T47D (cell line): ENCODE data around the gene VPS25.

Source experiments
- DNase-seq, 2 experiments: peaks; one replicate each; pipeline versions ENCODE4 v3.0.0 to v3.0.0-alpha.2; 2011 to 2012; ENCODE audit warnings: low read depth in 1 of 2, low spot score in 1 of 2
- JUND ChIP-seq: IDR thresholded peaks from 2 replicates; pipeline ENCODE4 v1.6.1; 2012; ENCODE audit warnings: low read depth
- in situ Hi-C: cut with HindIII; loops from 2 replicates; pipeline ENCODE4 v1.10.0; 2016; ENCODE audit warnings: low sequenced_read_pairs, low pct_unique_long_range_greater_than_20kb

VPS25 gene

GRCh38 chr17:42778570-42778969 lies 5.3 kb downstream of the VPS25 start:
- DNase-seq, result no peak
- TF ChIP-seq JUND, result no peak
- in situ Hi-C loops, result no loop called here

- DNase-seq, result no peak
- in situ Hi-C loops, result no loop called here
- TF ChIP-seq JUND, result no peak
These were observed 6.2 kb downstream of the VPS25 start for GRCh38 chr17:42779304-42779935.

GRCh38 chr17:42779936-42780850 lies 6.9 kb downstream of the VPS25 start, which contains the start of gene WNK4:
Gene WNK4 (plus strand): TSS chr17:42780610. CDS start chr17:42780699, 89 bp downstream.
- TF ChIP-seq JUND, result no peak
- in situ Hi-C loops, result no loop called here
- DNase-seq, result peak in 1 of 2 experiments; percentile 60

DNA sequence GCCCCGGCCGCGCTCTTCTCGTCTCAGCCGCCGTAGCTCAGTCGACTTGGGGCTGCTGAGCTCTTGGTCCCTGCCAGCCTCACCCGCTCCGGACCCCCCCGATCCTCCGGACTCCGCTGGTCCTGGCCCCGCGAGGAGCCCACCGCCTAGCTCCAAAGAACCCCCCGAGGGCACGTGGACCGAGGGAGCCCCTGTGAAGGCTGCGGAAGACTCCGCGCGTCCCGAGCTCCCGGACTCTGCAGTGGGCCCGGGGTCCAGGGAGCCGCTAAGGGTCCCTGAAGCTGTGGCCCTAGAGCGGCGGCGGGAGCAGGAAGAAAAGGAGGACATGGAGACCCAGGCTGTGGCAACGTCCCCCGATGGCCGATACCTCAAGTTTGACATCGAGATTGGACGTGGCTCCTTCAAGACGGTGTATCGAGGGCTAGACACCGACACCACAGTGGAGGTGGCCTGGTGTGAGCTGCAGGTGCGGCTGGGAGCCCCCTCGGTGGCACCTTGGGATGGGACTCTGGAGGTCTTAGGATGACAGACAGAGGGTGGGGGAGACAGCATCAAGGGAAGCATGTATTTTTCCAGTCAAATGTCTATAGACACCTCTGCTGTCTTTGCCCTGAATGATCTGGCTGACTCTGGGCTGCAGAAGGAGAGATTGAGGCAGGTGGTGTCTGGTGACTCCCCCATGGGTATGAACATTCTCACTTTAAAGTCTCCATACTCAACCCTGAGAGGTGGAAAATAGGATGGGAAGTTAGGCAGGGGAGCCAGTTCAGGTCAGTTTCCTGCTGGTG lies 7.8 kb downstream of the VPS25 start:
- in situ Hi-C loops, result no loop called here
- TF ChIP-seq JUND, result no peak
- DNase-seq, result no peak

DNA sequence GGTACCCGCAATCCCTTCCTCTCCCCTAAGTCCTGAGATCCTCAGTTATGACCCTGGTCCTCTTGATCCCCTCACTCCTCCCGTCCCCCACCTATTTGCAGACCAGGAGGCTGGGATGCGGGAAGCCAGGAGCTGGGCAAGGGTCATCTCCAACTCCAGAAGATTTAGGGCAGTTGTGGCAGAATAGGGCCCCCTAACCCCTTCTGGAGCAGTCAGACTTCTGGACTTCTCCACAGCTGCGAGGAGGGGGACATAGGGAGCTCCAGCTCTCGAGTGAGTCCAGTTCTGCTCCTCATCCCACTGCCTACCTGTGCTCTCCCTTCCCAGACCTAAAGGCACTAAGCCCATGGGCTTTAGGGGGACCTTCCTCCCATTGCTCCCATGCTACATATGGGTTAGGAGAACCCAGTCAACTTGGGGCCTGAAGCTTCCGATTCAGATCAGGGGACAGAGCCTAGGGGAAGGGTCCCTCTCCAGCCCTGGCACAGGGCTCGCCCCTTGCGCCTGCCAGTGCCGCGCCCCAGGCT lies 8.5 kb downstream of the VPS25 start:
- TF ChIP-seq JUND, result no peak
- in situ Hi-C loops, result no loop called here
- DNase-seq, result no peak

GRCh38 chr17:42782166-42783061 lies 9.2 kb downstream of the VPS25 start:
- no peak for TF ChIP-seq JUND
- DNase-seq, result no peak
- in situ Hi-C loops, result no loop called here

DNA sequence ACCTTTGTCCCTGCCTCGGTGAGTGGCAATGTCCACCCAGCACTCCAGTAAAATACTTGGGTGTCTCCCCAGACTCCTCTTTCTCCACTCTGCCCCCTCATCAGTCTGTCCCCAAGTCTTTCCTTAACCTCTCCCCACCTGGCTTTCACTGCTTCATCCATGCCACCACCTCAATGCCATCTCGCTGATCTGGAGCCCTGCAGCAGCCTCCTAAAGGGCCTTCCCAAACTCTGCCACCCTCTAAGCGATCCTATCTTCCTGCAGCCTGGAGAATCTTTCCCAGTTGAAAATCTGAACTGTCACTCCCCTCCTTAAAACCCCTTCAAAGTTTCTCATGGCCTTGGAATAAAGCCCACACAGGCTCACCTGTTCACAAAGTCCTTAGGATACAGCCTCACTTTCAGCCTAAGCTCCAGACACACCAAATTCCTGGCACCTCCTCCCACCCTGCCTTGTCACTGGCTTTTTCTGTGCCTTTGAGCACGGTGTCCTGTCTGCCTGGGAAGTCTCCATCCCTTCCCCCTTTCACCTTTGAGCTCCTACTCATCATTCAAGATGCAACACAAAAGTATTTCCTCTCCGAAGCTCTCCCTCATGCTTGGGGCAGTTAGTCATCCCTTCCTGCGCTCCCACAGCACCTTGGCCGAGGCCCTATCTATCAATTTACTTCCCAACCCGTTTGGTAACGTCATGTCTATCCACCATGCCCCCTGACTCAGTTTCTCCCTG lies 10.0 kb downstream of the VPS25 start:
- TF ChIP-seq JUND, result no peak
- in situ Hi-C loops, result no loop called here
- DNase-seq, result no peak

DNA sequence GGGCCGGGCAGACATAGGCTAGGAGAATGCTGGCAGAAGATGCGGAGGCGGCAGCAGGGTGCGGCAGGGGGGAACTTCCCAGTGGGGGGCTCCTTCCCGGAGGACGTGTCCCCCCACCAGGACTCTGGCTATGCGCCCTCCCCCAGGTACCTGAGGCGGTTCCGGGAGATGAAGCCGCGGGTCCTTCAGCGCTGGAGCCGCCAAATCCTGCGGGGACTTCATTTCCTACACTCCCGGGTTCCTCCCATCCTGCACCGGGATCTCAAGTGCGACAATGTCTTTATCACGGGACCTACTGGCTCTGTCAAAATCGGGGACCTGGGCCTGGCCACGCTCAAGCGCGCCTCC lies 10.5 kb downstream of the VPS25 start:
- DNase-seq, result no peak
- in situ Hi-C loops, result no loop called here
- no peak for TF ChIP-seq JUND

- in situ Hi-C loops, result no loop called here
- no peak for DNase-seq
These were observed 11.2 kb downstream of the VPS25 start for GRCh38 chr17:42784409-42784808.

DNA sequence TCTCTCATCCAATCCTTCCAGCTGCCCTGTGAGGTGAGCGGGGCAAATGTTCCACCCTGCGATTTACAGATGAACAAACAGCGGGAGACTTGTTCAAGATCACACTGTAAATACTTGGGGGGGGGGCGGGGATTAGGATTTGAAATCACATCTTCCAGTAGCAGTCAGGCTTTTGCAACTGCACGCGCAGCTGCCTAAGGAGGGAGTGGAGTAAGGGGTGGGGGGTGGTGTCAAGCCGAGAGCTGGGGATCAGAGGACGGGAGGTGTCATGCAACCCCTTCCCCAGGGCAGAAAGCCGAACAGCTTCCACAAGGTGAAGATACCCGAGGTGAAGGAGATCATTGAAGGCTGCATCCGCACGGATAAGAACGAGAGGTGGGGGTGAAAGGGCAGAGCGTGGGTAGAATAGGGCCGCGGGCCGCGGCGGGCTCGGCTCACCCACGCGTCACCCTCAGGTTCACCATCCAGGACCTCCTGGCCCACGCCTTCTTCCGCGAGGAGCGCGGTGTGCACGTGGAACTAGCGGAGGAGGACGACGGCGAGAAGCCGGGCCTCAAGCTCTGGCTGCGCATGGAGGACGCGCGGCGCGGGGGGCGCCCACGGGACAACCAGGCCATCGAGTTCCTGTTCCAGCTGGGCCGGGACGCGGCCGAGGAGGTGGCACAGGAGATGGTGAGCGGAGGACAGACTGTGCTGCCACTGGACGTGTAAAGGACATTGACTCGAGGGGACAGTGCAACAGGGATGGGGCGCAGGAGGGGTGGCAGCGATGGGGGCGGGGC lies 11.8 kb downstream of the VPS25 start:
- no peak for TF ChIP-seq JUND
- in situ Hi-C loops, result no loop called here

More at GRCh38 chr17:42784409-42784808, 11.2 kb downstream of the VPS25 start:
- no peak for TF ChIP-seq JUND

More for the DNA sequence above, 11.8 kb downstream of the VPS25 start:
- DNase-seq, result no peak
